ENCODE measurements around the gene PAQR8. TPM values are rescaled to one million over a fixed set of nuclear protein-coding genes. Genes with fewer than 3 reads are reported as not detected.

Gene PAQR8
- polyA plus RNA-seq, 1 donor from 2014 or later = 1.8 TPM

- no peak overlapping the region for H2AFZ ChIP-seq (ENCODE audit: low read depth, low read length)
- no peaks in the 10 kb centered on the region for H4K20me1 ChIP-seq (ENCODE audit: insufficient read depth)
- no peak for TF ChIP-seq CTCF (IDR thresholded peaks at IDR 0.05; ENCODE audit: poor library complexity, severe bottlenecking)
- no peaks in the 10 kb centered on the region for H3F3A ChIP-seq (ENCODE audit: insufficient read depth, low read length, poor library complexity, severe bottlenecking)
- no peak overlapping the region for H3K9ac ChIP-seq (ENCODE audit: low read length)
- H3K27me3 ChIP-seq (ENCODE audit: insufficient read depth, low read depth, low read length) = no peaks in the 10 kb centered on the region
- H3K36me3 ChIP-seq (ENCODE audit: insufficient read depth, low read length) = no peaks in the 10 kb centered on the region
- H3K27ac ChIP-seq (ENCODE audit: low read length) = no peak overlapping the region
- no peak overlapping the region for H3K4me3 ChIP-seq (ENCODE audit: low read length)
- H3K9me2 ChIP-seq (ENCODE audit: insufficient read depth, low read length) = no peaks in the 10 kb centered on the region
- H3K9me3 ChIP-seq (ENCODE audit: low read length) = no peaks in the 10 kb centered on the region
- no peaks in the 10 kb centered on the region for H3K79me2 ChIP-seq (replicated peaks; ENCODE audit: insufficient read depth, low read length)
- no peak overlapping the region for H3K4me2 ChIP-seq (ENCODE audit: low read length)
Measured at GRCh38 chr6:52376763-52377162, 14.8 kb downstream of the PAQR8 start.

GRCh38 chr6:52377538-52378221, 15.7 kb downstream of the PAQR8 start:
- Histone ChIP-seq H3K9ac (ENCODE audit: low read length) (no peak overlapping the region), H3K27me3 (ENCODE audit: insufficient read depth, low read depth, low read length) (no peaks in the 10 kb centered on the region), H3K9me3 (ENCODE audit: low read length) (no peaks in the 10 kb centered on the region), H2AFZ (ENCODE audit: low read depth, low read length) (no peak overlapping the region), H3K36me3 (ENCODE audit: insufficient read depth, low read length) (no peaks in the 10 kb centered on the region), H3F3A (ENCODE audit: insufficient read depth, low read length, poor library complexity, severe bottlenecking) (no peaks in the 10 kb centered on the region), H3K4me3 (ENCODE audit: low read length) (no peak overlapping the region), H3K27ac (ENCODE audit: low read length) (no peak overlapping the region), H3K9me2 (ENCODE audit: insufficient read depth, low read length) (no peaks in the 10 kb centered on the region), H3K79me2 (replicated peaks; ENCODE audit: insufficient read depth, low read length) (no peaks in the 10 kb centered on the region), H3K4me2 (ENCODE audit: low read length) (no peak overlapping the region), H4K20me1 (ENCODE audit: insufficient read depth) (no peaks in the 10 kb centered on the region)
- TF ChIP-seq EZH2 (IDR thresholded peaks at IDR 0.05; ENCODE audit: borderline replicate concordance, insufficient read depth, low read length, poor library complexity, severe bottlenecking) = no peak
- TF ChIP-seq EP300 (conservative IDR thresholded peaks at IDR 0.05; ENCODE audit: poor library complexity, severe bottlenecking) = no peak
- no peak for TF ChIP-seq REST (IDR thresholded peaks at IDR 0.05; ENCODE audit: borderline replicate concordance)
- TF ChIP-seq SMC3 (conservative IDR thresholded peaks at IDR 0.05; ENCODE audit: poor library complexity) = no peak
- TF ChIP-seq RAD21 (conservative IDR thresholded peaks at IDR 0.05) = no peak
- no peak for TF ChIP-seq MXI1 (conservative IDR thresholded peaks at IDR 0.05; ENCODE audit: poor library complexity, severe bottlenecking)
- TF ChIP-seq POLR2AphosphoS5 (IDR thresholded peaks at IDR 0.05) = no peak
- TF ChIP-seq CTCF (IDR thresholded peaks at IDR 0.05; ENCODE audit: poor library complexity, severe bottlenecking) = no peak
- no peak for TF ChIP-seq TAF1 (IDR thresholded peaks at IDR 0.05; ENCODE audit: low read depth)
